ENCODE measurements around the gene MAGOH.
"Not testable (repeated sequence)": the region's sequence is repeated elsewhere in the genome, so short reads cannot be mapped to it uniquely, and the experiment has no call there.

MAGOH gene

GRCh38 chr1:53207726-53208125 lies 30.6 kb downstream of the MAGOH start:
- Histone ChIP-seq H3K27ac (ENCODE audit: poor library complexity, severe bottlenecking) (no peak overlapping the region), H3K4me3 (ENCODE audit: severe bottlenecking) (no peak overlapping the region), H3K4me1 (ENCODE audit: insufficient read depth, poor library complexity, severe bottlenecking) (no peaks in the 10 kb centered on the region), H3K36me3 (ENCODE audit: low read depth) (peaks cover 64% of the 10 kb centered on the region), H3K9me3 (ENCODE audit: severe bottlenecking) (no peaks in the 10 kb centered on the region), H3K27me3 (ENCODE audit: insufficient read depth, poor library complexity, severe bottlenecking) (no peaks in the 10 kb centered on the region)
- ATAC-seq (ENCODE audit: low read depth), result no peak
- no peak for DNase-seq (ENCODE audit: low spot score)
- no peak for TF ChIP-seq CTCF (IDR thresholded peaks at IDR 0.05; ENCODE audit: poor library complexity, severe bottlenecking)

DNA sequence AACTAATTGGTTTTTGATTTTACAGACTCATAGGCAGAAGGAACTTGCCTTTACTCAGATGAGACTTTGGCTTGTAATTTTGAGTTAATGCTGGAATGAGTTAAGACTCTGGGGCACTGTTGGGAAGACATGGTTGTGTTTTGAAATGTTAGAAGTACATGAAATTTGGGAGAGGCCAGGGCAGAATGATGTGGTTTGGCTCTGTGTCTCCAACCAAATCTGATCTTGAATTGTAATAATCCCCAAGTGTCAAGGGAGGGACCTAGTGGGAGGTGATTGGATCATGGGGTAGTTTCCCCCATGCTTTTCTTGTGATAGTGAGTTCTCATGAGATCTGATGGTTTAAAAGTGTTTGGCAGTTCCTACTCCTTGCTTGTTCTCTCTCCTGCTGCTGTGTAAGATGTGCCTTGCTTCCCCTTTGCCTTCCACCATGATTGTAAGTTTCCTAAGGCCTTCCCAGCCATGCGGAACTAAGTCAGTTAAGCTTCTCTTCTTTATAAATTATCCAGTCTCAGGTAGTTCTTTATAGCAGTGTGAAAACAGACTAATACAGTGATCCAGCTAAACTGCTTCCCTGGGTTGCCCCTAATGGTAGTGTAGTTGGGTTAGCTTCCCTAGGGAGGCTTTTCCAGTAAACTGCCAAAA lies 31.5 kb downstream of the MAGOH start:
- Histone ChIP-seq H3K27me3 (ENCODE audit: insufficient read depth, poor library complexity, severe bottlenecking) (no peaks in the 10 kb centered on the region), H3K4me3 (ENCODE audit: severe bottlenecking) (no peak overlapping the region), H3K27ac (ENCODE audit: poor library complexity, severe bottlenecking) (no peak overlapping the region), H3K36me3 (ENCODE audit: low read depth) (peaks cover 66% of the 10 kb centered on the region), H3K4me1 (ENCODE audit: insufficient read depth, poor library complexity, severe bottlenecking) (no peaks in the 10 kb centered on the region), H3K9me3 (ENCODE audit: severe bottlenecking) (no peaks in the 10 kb centered on the region)
- TF ChIP-seq CTCF (IDR thresholded peaks at IDR 0.05; ENCODE audit: poor library complexity, severe bottlenecking), result no peak
- ATAC-seq (ENCODE audit: low read depth) (no peak), DNase-seq (ENCODE audit: low spot score) (no peak)

- DNase-seq (ENCODE audit: low spot score); H3K27me3 ChIP-seq (ENCODE audit: insufficient read depth, poor library complexity, severe bottlenecking); H3K4me3 ChIP-seq (ENCODE audit: severe bottlenecking); ATAC-seq (ENCODE audit: low read depth); H3K27ac ChIP-seq (ENCODE audit: poor library complexity, severe bottlenecking); H3K9me3 ChIP-seq (ENCODE audit: severe bottlenecking); H3K4me1 ChIP-seq (ENCODE audit: insufficient read depth, poor library complexity, severe bottlenecking): not testable (repeated sequence)
- H3K36me3 ChIP-seq (ENCODE audit: low read depth), result peaks cover 67% of the 10 kb centered on the region
These were observed 32.1 kb downstream of the MAGOH start for GRCh38 chr1:53206083-53206685.

DNA sequence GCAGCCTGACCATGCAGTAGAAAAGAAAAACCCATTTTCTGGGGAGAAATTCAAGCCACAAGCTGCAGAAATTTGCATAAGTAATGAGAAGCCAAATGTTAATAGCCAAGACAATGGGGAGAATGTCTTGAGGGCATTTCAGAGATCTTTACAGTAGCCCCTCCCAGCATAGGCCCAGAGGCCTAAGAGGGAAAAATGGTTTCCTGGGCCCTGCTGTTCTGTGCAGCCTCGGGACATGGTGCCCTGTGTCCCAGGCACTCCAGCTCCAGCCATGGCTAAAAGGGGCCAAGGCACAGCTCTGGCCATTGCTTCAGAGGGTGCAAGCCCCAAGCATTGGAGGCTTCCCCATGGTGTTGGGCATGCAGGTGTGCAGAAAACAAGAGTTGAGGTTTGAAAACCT lies 32.8 kb downstream of the MAGOH start:
- not testable (repeated sequence) for ATAC-seq (ENCODE audit: low read depth); H3K9me3 ChIP-seq (ENCODE audit: severe bottlenecking); H3K4me1 ChIP-seq (ENCODE audit: insufficient read depth, poor library complexity, severe bottlenecking); DNase-seq (ENCODE audit: low spot score); H3K27ac ChIP-seq (ENCODE audit: poor library complexity, severe bottlenecking); H3K4me3 ChIP-seq (ENCODE audit: severe bottlenecking); H3K27me3 ChIP-seq (ENCODE audit: insufficient read depth, poor library complexity, severe bottlenecking)
- H3K36me3 ChIP-seq (ENCODE audit: low read depth), result peaks cover 67% of the 10 kb centered on the region

- no peak for TF ChIP-seq CTCF (IDR thresholded peaks at IDR 0.05; ENCODE audit: poor library complexity, severe bottlenecking)
- no peak overlapping the region for H3K4me3 ChIP-seq (ENCODE audit: severe bottlenecking)
- H3K27ac ChIP-seq (ENCODE audit: poor library complexity, severe bottlenecking), result no peak overlapping the region
- H3K27me3 ChIP-seq (ENCODE audit: insufficient read depth, poor library complexity, severe bottlenecking), result no peaks in the 10 kb centered on the region
- DNase-seq (ENCODE audit: low spot score) (no peak), ATAC-seq (ENCODE audit: low read depth) (no peak)
- H3K36me3 ChIP-seq (ENCODE audit: low read depth), result peaks cover 54% of the 10 kb centered on the region
- H3K9me3 ChIP-seq (ENCODE audit: severe bottlenecking), result no peaks in the 10 kb centered on the region
- peaks cover 7% of the 10 kb centered on the region for H3K4me1 ChIP-seq (ENCODE audit: insufficient read depth, poor library complexity, severe bottlenecking)
These were observed 34.9 kb downstream of the MAGOH start for GRCh38 chr1:53203466-53203865.

DNA sequence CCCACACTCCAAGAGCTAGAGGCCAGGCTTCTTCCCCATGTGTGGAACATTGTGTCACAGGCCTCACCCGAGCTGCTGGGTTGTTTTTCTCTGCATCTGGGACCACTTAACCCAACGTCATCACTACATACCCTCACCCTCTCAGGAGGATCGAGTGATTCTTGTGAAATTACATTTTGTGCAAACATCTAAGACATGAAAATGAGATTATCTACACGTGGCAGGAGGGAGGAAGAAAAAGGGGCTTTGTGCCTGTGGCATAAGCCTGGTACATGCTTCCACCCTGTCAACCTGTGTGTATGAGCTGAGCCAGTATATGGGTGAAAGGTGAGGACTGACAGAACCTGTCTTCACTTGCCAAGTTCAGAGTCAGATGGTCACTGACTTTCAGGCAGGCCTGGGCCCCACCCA lies 40.1 kb downstream of the MAGOH start:
- no peak overlapping the region for H3K4me3 ChIP-seq (ENCODE audit: severe bottlenecking)
- H3K36me3 ChIP-seq (ENCODE audit: low read depth), result peaks cover 18% of the 10 kb centered on the region
- ATAC-seq (ENCODE audit: low read depth) (peak; percentile 11; the same call in 1 of the 3 replicates), DNase-seq (ENCODE audit: low spot score) (no peak)
- H3K27me3 ChIP-seq (ENCODE audit: insufficient read depth, poor library complexity, severe bottlenecking), result no peaks in the 10 kb centered on the region
- peaks cover 19% of the 10 kb centered on the region for H3K4me1 ChIP-seq (ENCODE audit: insufficient read depth, poor library complexity, severe bottlenecking)
- H3K9me3 ChIP-seq (ENCODE audit: severe bottlenecking), result no peaks in the 10 kb centered on the region
- TF ChIP-seq CTCF (IDR thresholded peaks at IDR 0.05; ENCODE audit: poor library complexity, severe bottlenecking), result no peak
- H3K27ac ChIP-seq (ENCODE audit: poor library complexity, severe bottlenecking), result peak overlapping the region; percentile 73
